Gastrocnemius medialis (tissue), 4 donors: Measurements from ENCODE around the gene TMSB4X.

ENCODE experiments used
- POLR2A ChIP-seq, 2 donors: fragments of 450-650 bp; IDR thresholded peaks; one replicate each; pipeline ENCODE4 v1.6.1; 2017; ENCODE audit warnings: antibody characterized with exemption in 2 of 2, mild to moderate bottlenecking in 2 of 2, moderate library complexity in 2 of 2
- TF ChIP-seq, protein P1 (sequence below), 5 experiments: fragments of 450-650 bp in 3 of 5; fragments of 200-600 bp in 2 of 5; sonication (generic) in 2 of 5; IDR thresholded peaks in 4 of 5; conservative IDR thresholded peaks in 1 of 5; 1 replicate in 4 of 5; 2 replicates in 1 of 5; pipeline ENCODE4 v1.5.1; 2016 to 2019; ENCODE audit warnings: antibody characterized with exemption in 5 of 5, mild to moderate bottlenecking in 3 of 5, moderate library complexity in 3 of 5

DNA sequence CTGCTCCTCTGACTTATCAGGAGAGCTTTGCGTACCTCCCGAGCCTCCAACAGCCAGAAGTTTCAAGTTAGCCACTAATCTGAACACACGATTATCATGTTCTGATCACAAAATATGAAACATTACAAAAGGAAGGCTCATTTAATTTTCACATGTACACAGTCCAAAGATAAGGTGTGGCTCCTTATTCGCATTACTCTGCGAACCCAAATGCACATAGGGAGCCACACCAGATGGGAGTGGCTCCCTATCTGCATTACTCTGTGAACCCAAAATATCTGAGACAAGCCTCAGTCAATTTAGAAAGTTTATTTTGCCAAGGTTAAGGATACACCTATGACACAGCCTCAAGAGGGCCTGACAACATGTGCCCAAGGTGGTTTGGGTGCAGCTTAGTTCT, 40.1 kb upstream of the TMSB4X start:
- no peak for TF ChIP-seq POLR2A (IDR thresholded peaks at IDR 0.05)
- TF ChIP-seq, protein P1, sequence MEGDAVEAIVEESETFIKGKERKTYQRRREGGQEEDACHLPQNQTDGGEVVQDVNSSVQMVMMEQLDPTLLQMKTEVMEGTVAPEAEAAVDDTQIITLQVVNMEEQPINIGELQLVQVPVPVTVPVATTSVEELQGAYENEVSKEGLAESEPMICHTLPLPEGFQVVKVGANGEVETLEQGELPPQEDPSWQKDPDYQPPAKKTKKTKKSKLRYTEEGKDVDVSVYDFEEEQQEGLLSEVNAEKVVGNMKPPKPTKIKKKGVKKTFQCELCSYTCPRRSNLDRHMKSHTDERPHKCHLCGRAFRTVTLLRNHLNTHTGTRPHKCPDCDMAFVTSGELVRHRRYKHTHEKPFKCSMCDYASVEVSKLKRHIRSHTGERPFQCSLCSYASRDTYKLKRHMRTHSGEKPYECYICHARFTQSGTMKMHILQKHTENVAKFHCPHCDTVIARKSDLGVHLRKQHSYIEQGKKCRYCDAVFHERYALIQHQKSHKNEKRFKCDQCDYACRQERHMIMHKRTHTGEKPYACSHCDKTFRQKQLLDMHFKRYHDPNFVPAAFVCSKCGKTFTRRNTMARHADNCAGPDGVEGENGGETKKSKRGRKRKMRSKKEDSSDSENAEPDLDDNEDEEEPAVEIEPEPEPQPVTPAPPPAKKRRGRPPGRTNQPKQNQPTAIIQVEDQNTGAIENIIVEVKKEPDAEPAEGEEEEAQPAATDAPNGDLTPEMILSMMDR (IDR thresholded peaks at IDR 0.05 in 4 of 5, conservative IDR thresholded peaks at IDR 0.05 in 1 of 5): no peak
